Esophagus muscularis mucosa (tissue), 3 donors: ENCODE data around the gene RPS14.

Source experiments
- CTCF ChIP-seq, 3 experiments: fragments of 200-600 bp in 2 of 3; fragments of 450-650 bp in 1 of 3; sonication (generic) in 2 of 3; IDR thresholded peaks; one replicate each; pipeline ENCODE4 v1.5.1; 2017 to 2019; ENCODE audit warnings: antibody characterized with exemption in 3 of 3, mild to moderate bottlenecking in 2 of 3, moderate library complexity in 1 of 3
- POLR2A ChIP-seq: fragments of 450-650 bp; IDR thresholded peaks from one replicate; pipeline ENCODE4 v1.6.1; 2017; ENCODE audit warnings: antibody characterized with exemption, moderate library complexity, mild to moderate bottlenecking, low read depth
- POLR2AphosphoS5 ChIP-seq, 2 donors: sonication (generic); formaldehyde crosslinking; IDR thresholded peaks; one replicate each; pipeline ENCODE4 v1.6.1; 2017; ENCODE audit warnings: antibody characterized with exemption in 2 of 2

GRCh38 chr5:150438873-150439546, 10.5 kb downstream of the RPS14 start:
- TF ChIP-seq POLR2A (no peak), POLR2AphosphoS5 (IDR thresholded peaks at IDR 0.05) (no peak), CTCF (IDR thresholded peaks at IDR 0.05) (peak; percentile 28 to 57 (median 38))
